PC-3 (cell line): ENCODE results near the gene RPS3. TPM values are rescaled to one million over a fixed set of nuclear protein-coding genes. Genes with fewer than 3 reads are reported as not detected.

Experiments
- ATAC-seq: fragments of 200-7000 bp; cut with Tn5 transposase; 2 replicates; pipeline ENCODE4 v1.9.1; 2020; ENCODE audit warnings: mild to moderate bottlenecking, moderate library complexity
- BruUV-seq: library from RNA; stranded (reverse); fragments of 400-500 nt; replicated peaks from 2 replicates; lab custom pipeline; 2021; lab: Mats Ljungman, UMichigan
- CTCF ChIA-PET: fragments of 300-600 bp; sonication (Branson Sonifier 250); formaldehyde crosslinking; loops from one replicate; lab custom pipeline; 2022; ENCODE audit warnings: antibody characterized with exemption; lab: Charles Lee
- POLR2A ChIA-PET: fragments of 300-600 bp; sonication (Branson Sonifier 250); formaldehyde crosslinking; loops from one replicate; lab custom pipeline; 2022; ENCODE audit warnings: antibody characterized with exemption; ENCODE audit not compliant: unreplicated experiment; lab: Charles Lee
- DNase-seq: peaks from one replicate; pipeline ENCODE4 v3.0.0-alpha.2; 2015
- H2AFZ ChIP-seq: fragments of 300-600 bp; sonication (generic); 2 replicates; pipeline ENCODE4 v1.6.0; 2016; ENCODE audit warnings: antibody characterized with exemption, low read length
- H3F3A ChIP-seq: fragments of 300-600 bp; sonication (generic); one replicate; pipeline ENCODE4 v1.6.0; 2017; ENCODE audit warnings: antibody characterized with exemption, low read length, control low read depth, mild to moderate bottlenecking; ENCODE audit not compliant: unreplicated experiment
- H3K27ac ChIP-seq: fragments of 300-600 bp; sonication (generic); 2 replicates; pipeline ENCODE4 v1.5.1; 2016; ENCODE audit warnings: mild to moderate bottlenecking, low read length
- H3K27me3 ChIP-seq: fragments of 300-600 bp; sonication (generic); 2 replicates; pipeline ENCODE4 v1.6.1; 2016; ENCODE audit warnings: low read length, mixed read lengths
- H3K36me3 ChIP-seq: fragments of 300-600 bp; sonication (generic); 2 replicates; pipeline ENCODE4 v1.6.1; 2016; ENCODE audit warnings: low read depth, mixed run types, low read length, mixed read lengths
- H3K4me1 ChIP-seq: fragments of 300-600 bp; sonication (generic); 2 replicates; pipeline ENCODE4 v1.5.1; 2016; ENCODE audit warnings: low read length; ENCODE audit not compliant: insufficient read depth
- H3K4me2 ChIP-seq: fragments of 300-600 bp; sonication (generic); 2 replicates; pipeline ENCODE4 v1.6.0; 2016; ENCODE audit warnings: low read length
- H3K4me3 ChIP-seq: fragments of 300-600 bp; sonication (generic); 2 replicates; pipeline ENCODE4 v1.5.1; 2016; ENCODE audit warnings: mild to moderate bottlenecking, low read length, mixed read lengths
- H3K79me2 ChIP-seq: fragments of 300-600 bp; sonication (generic); 2 replicates; pipeline ENCODE4 v1.6.1; 2017; ENCODE audit warnings: low read length, mixed read lengths
- H3K9ac ChIP-seq: fragments of 300-600 bp; sonication (generic); 2 replicates; pipeline ENCODE4 v1.6.0; 2016; ENCODE audit warnings: mild to moderate bottlenecking, low read length
- H3K9me2 ChIP-seq: fragments of 300-600 bp; sonication (generic); replicated peaks from 2 replicates; pipeline ENCODE4 v1.6.1; 2016; ENCODE audit warnings: mixed run types, low read length, mixed read lengths
- H3K9me3 ChIP-seq: fragments of 300-600 bp; sonication (generic); 2 replicates; pipeline ENCODE4 v1.6.1; 2016; ENCODE audit warnings: low read length, mixed read lengths
- H4K20me1 ChIP-seq: fragments of 300-600 bp; sonication (generic); 2 replicates; pipeline ENCODE4 v1.6.1; 2016; ENCODE audit warnings: low read length, mixed read lengths
- EZH2 ChIP-seq: fragments of 300-600 bp; sonication (generic); IDR thresholded peaks from one replicate; pipeline ENCODE4 v1.6.1; 2017; ENCODE audit warnings: antibody characterized with exemption, mild to moderate bottlenecking, low read length; ENCODE audit not compliant: unreplicated experiment
- EZH2phosphoT487 ChIP-seq: fragments of 300-600 bp; sonication (generic); IDR thresholded peaks from 2 replicates; pipeline ENCODE4 v1.6.1; 2018; ENCODE audit warnings: mild to moderate bottlenecking, antibody characterized with exemption, low read length, borderline replicate concordance
- intact Hi-C: fragments of 100-400 bp; cut with micrococcal nuclease; formaldehyde crosslinking; loops from 2 replicates; pipeline ENCODE4 v1.9.0; 2023
- total RNA-seq: library from RNA; depleted of rRNA; stranded (reverse); fragments of >200 nt; gene quantifications from 2 replicates; pipeline ENCODE4 v1.2.3, GENCODE V29; 2014
- TF ChIP-seq, protein P1 (sequence below): fragments of 300-600 bp; sonication (generic); conservative IDR thresholded peaks from 2 replicates; pipeline ENCODE4 v1.5.1; 2017; ENCODE audit warnings: antibody characterized with exemption, low read depth, mild to moderate bottlenecking, low read length

Gene RPS3
- total RNA-seq, 1 experiment from 2014 or later, result 2,018 TPM

DNA sequence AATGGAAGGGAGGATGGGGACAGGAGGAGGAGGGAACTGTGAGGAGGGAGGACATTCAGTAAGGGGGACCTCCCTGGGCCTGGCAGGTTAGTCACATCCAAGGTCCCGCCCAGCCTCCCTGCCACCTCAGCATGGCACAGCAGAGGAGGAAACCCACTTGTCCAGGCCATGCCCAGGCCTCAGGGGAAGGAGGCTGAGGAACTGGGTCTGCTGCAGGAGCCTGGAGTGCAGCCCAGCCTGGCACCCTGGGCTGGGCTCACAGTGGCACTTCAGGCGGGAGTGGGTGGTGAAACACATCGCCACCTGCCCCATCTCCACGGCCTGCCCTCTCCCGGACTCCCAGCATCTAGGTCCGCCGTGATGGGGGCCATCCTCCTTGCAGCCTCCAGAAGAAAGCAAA, 50.9 kb downstream of the RPS3 start:
- Histone ChIP-seq H3K4me3 (no peak overlapping the region), H3K9me2 (no peaks in the 10 kb centered on the region), H3K9me3 (no peaks in the 10 kb centered on the region), H3K79me2 (no peaks in the 10 kb centered on the region), H3K36me3 (no peaks in the 10 kb centered on the region), H3K27me3 (no peaks in the 10 kb centered on the region), H3K4me2 (no peak overlapping the region), H4K20me1 (no peaks in the 10 kb centered on the region), H3K27ac (no peak overlapping the region), H2AFZ (no peak overlapping the region), H3K9ac (no peak overlapping the region), H3K4me1 (no peaks in the 10 kb centered on the region), H3F3A (no peaks in the 10 kb centered on the region)
- peak; percentile 45 for DNase-seq
- intact Hi-C loops, result no loop called here
- CTCF ChIA-PET, result no interaction called here
- POLR2A ChIA-PET, result no interaction called here
- TF ChIP-seq EZH2, result no peak
- TF ChIP-seq EZH2phosphoT487, result no peak
- TF ChIP-seq, protein P1, sequence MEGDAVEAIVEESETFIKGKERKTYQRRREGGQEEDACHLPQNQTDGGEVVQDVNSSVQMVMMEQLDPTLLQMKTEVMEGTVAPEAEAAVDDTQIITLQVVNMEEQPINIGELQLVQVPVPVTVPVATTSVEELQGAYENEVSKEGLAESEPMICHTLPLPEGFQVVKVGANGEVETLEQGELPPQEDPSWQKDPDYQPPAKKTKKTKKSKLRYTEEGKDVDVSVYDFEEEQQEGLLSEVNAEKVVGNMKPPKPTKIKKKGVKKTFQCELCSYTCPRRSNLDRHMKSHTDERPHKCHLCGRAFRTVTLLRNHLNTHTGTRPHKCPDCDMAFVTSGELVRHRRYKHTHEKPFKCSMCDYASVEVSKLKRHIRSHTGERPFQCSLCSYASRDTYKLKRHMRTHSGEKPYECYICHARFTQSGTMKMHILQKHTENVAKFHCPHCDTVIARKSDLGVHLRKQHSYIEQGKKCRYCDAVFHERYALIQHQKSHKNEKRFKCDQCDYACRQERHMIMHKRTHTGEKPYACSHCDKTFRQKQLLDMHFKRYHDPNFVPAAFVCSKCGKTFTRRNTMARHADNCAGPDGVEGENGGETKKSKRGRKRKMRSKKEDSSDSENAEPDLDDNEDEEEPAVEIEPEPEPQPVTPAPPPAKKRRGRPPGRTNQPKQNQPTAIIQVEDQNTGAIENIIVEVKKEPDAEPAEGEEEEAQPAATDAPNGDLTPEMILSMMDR, result no peak
- peak; percentile 47 for ATAC-seq
- BruUV-seq, result no TSS peak

DNA sequence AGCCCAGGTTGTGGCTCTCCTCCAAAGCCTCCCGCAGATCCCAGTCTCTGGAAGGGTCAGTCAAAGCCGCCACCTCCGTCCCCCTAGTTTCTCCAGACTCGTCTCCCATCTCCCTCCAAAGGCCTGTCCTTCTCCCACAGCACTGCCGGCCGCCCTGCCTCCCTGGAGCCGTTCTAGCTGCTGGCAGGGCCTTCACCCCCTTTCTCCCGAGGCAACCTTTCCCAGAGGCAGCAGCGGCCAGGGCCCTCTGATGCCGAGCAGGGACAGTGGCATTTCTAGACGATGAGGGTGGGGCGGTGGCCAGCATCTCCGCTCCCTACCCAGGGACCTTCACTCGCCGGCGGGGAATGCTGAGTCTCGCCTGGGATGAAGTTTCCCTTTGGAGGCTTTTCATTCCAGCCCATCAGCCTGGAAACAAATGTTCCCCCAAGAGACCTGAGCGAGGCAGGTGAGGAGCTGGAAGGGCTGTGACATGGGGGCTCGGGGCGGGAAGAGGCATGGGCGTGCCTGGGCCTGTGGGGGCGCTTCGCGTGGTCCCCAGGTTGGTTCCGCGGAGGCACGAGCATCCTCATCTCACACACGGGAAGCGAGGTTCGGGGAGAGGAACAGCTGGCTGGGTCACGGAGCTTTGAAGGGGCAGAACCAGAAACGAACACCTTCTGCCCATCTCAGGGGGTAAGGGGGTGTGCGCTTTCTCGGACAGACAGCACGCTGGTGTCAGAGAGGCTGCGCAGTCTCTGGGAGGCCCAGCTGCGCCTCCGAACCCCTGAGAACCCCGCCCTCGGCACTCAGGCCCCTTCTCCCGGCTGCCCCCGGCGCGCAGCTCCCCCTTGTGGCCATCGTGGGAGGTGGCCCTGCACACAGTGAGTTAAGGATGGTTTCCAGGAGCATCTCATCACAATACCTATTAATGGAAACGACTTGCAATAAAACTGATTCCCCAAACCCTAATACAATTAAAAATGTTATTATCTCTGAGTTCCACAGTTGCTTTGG, 51.8 kb downstream of the RPS3 start:
- no peaks in the 10 kb centered on the region for H3K79me2 ChIP-seq
- H3F3A ChIP-seq, result no peaks in the 10 kb centered on the region
- H3K27ac ChIP-seq, result no peak overlapping the region
- no peak; the same call in 1 of the 2 replicates for ATAC-seq
- H3K36me3 ChIP-seq, result no peaks in the 10 kb centered on the region
- no peak overlapping the region for H2AFZ ChIP-seq
- H3K9me2 ChIP-seq, result no peaks in the 10 kb centered on the region
- H3K4me2 ChIP-seq, result no peak overlapping the region
- no peaks in the 10 kb centered on the region for H3K27me3 ChIP-seq
- no peaks in the 10 kb centered on the region for H4K20me1 ChIP-seq
- H3K9ac ChIP-seq, result no peak overlapping the region
- no peak overlapping the region for H3K4me3 ChIP-seq
- ChIA-PET CTCF (no interaction called here), POLR2A (no interaction called here)
- BruUV-seq, result no TSS peak
- TF ChIP-seq EZH2, result no peak
- no peak for TF ChIP-seq EZH2phosphoT487
- TF ChIP-seq, protein P1, result peak; percentile 96
- H3K4me1 ChIP-seq, result no peaks in the 10 kb centered on the region
- intact Hi-C loops, result no loop called here
- DNase-seq, result peak; percentile 37
- no peaks in the 10 kb centered on the region for H3K9me3 ChIP-seq
